Cortex of kidney (tissue), 1 donor: Measurements from ENCODE around the gene TIPIN.

ENCODE experiments used
- DNase-seq: peaks from one replicate; lab custom pipeline; 2025; lab: John Stamatoyannopoulos, UW

The TIPIN gene

GRCh38 chr15:66302489-66303278 is 53.8 kb downstream of the TIPIN start:
- no peak for DNase-seq

GRCh38 chr15:66298803-66299251 is 57.7 kb downstream of the TIPIN start:
- DNase-seq, result no peak

- DNase-seq, result no peak
These were observed 60.3 kb downstream of the TIPIN start for GRCh38 chr15:66296186-66296585.

GRCh38 chr15:66294932-66295235 is 61.6 kb downstream of the TIPIN start:
- DNase-seq, result no peak

- DNase-seq, result no peak
These were observed 62.1 kb downstream of the TIPIN start for GRCh38 chr15:66294157-66294931.

- DNase-seq, result no peak
These were observed 62.9 kb downstream of the TIPIN start, which contains the start of gene DIS3L for GRCh38 chr15:66293419-66294156. DIS3L (plus strand) TSS chr15:66293568; CDS start chr15:66293597, 29 bp downstream.

GRCh38 chr15:66292571-66293418 is 63.7 kb downstream of the TIPIN start:
- DNase-seq, result no peak

GRCh38 chr15:66291816-66292570 is 64.5 kb downstream of the TIPIN start:
- DNase-seq, result no peak

- DNase-seq, result no peak
These were observed 66.0 kb downstream of the TIPIN start for GRCh38 chr15:66290518-66290917.

- DNase-seq, result no peak
These were observed 66.5 kb downstream of the TIPIN start for GRCh38 chr15:66290007-66290406.

- DNase-seq, result no peak
These were observed 67.8 kb downstream of the TIPIN start for GRCh38 chr15:66288551-66289185.

GRCh38 chr15:66288093-66288492 is 68.4 kb downstream of the TIPIN start:
- no peak for DNase-seq

GRCh38 chr15:66287461-66288057 is 68.9 kb downstream of the TIPIN start:
- no peak for DNase-seq
